MM.1S (cell line): Measurements from ENCODE around the gene GSG1.

Experiments used
- EZH2 ChIP-seq: fragments of 300-600 bp; sonication (generic); optimal IDR thresholded peaks from 2 replicates; pipeline ENCODE3; 2017; ENCODE audit warnings: low read depth, mild to moderate bottlenecking, antibody characterized with exemption, low read length, mixed read lengths
- TF ChIP-seq, protein P1 (sequence below): fragments of 300-600 bp; sonication (generic); IDR thresholded peaks from 2 replicates; pipeline ENCODE4 v1.5.1; 2016; ENCODE audit warnings: antibody characterized with exemption, low read length, mixed read lengths

DNA sequence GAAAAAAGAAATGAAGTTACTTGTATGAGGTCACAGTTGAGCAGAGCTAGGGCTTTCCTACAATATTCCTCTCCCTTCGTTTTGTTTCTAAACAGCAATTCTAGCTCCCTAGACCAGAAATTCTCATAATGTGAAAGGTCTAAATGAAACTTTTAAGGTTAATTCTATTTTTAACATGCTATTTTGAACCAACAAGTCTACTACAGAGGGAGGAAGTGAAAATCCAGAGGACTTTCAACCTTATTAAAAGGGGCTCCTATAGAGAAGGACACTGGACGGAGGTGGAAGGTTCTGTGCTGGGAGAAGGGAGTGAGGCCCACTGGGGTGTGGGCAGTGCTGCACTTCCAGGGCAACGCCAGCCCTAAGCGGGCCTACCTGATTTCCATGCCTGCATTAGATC lies 13.4 kb downstream of the GSG1 start:
- TF ChIP-seq, protein P1, sequence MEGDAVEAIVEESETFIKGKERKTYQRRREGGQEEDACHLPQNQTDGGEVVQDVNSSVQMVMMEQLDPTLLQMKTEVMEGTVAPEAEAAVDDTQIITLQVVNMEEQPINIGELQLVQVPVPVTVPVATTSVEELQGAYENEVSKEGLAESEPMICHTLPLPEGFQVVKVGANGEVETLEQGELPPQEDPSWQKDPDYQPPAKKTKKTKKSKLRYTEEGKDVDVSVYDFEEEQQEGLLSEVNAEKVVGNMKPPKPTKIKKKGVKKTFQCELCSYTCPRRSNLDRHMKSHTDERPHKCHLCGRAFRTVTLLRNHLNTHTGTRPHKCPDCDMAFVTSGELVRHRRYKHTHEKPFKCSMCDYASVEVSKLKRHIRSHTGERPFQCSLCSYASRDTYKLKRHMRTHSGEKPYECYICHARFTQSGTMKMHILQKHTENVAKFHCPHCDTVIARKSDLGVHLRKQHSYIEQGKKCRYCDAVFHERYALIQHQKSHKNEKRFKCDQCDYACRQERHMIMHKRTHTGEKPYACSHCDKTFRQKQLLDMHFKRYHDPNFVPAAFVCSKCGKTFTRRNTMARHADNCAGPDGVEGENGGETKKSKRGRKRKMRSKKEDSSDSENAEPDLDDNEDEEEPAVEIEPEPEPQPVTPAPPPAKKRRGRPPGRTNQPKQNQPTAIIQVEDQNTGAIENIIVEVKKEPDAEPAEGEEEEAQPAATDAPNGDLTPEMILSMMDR: no peak
- TF ChIP-seq EZH2: no peak
